Lung (tissue), 12 donors: Measurements from ENCODE around the gene ADD2. TPM values are rescaled to one million over a fixed set of nuclear protein-coding genes. Genes with fewer than 3 reads are reported as not detected.

ENCODE experiments used
- ATAC-seq: fragments of 200-7000 bp; cut with Tn5 transposase; one replicate; pipeline ENCODE4 v1.9.1; 2020; ENCODE audit warnings: moderate number of reproducible peaks; ENCODE audit not compliant: insufficient read depth, low FRiP score
- DNase-seq, 3 donors: peaks; one replicate each; pipeline ENCODE4 v3.0.0-alpha.2; 2013 to 2017
- H3K27ac ChIP-seq, 2 donors: one replicate each; pipeline ENCODE4 v1.5.1; 2013; ENCODE audit warnings: mild to moderate bottlenecking in 2 of 2, moderate library complexity in 2 of 2, control low read depth in 1 of 2, inconsistent platforms in 1 of 2, low read depth in 1 of 2, low read length in 1 of 2
- H3K27me3 ChIP-seq, 3 donors: one replicate each; pipeline ENCODE4 v1.5.1; 2013; ENCODE audit warnings: low read length in 2 of 3; ENCODE audit not compliant: control insufficient read depth in 3 of 3, insufficient read depth in 3 of 3
- H3K36me3 ChIP-seq, 4 donors: one replicate each; pipeline ENCODE4 v1.5.1; 2013; ENCODE audit warnings: low read length in 4 of 4, mild to moderate bottlenecking in 1 of 4, moderate library complexity in 1 of 4; ENCODE audit not compliant: control insufficient read depth in 4 of 4, insufficient read depth in 4 of 4
- H3K4me1 ChIP-seq, 5 donors: one replicate each; pipeline ENCODE4 v1.5.1; 2013; ENCODE audit warnings: low read length in 5 of 5, mild to moderate bottlenecking in 2 of 5, moderate library complexity in 1 of 5; ENCODE audit not compliant: control insufficient read depth in 5 of 5, insufficient read depth in 5 of 5
- H3K4me3 ChIP-seq: one replicate; pipeline ENCODE4 v1.5.1; 2013; ENCODE audit warnings: mild to moderate bottlenecking, control low read depth, moderate library complexity
- H3K9ac ChIP-seq, 2 donors: one replicate each; pipeline ENCODE4 v1.5.1; 2013; ENCODE audit warnings: low read length in 2 of 2, control low read depth in 1 of 2; ENCODE audit not compliant: insufficient read depth in 1 of 2
- H3K9me3 ChIP-seq, 4 donors: one replicate each; pipeline ENCODE4 v1.5.1; 2013; ENCODE audit warnings: low read length in 3 of 4, mild to moderate bottlenecking in 1 of 4, moderate library complexity in 1 of 4; ENCODE audit not compliant: control insufficient read depth in 4 of 4, insufficient read depth in 3 of 4
- CTCF ChIP-seq: IDR thresholded peaks from 2 replicates; pipeline ENCODE4 v1.5.1; 2012; ENCODE audit warnings: mild to moderate bottlenecking; ENCODE audit errors: control extremely low read depth, extremely low read depth
- WGBS, 2 donors: extraction: QIAGEN DNeasy Blood & Tissue Kit; methylation state at CpG; one replicate each; pipeline ENCODE4 v1.1.7; 2013; 5-methylcytosine and 5-hydroxymethylcytosine counted together
- polyA plus RNA-seq, 2 donors: library from polyadenylated mRNA; stranded (reverse); fragments of 200-250 nt; gene quantifications; one replicate each; pipeline ENCODE4 v1.2.1, GENCODE V29; 2013
- total RNA-seq, 2 donors: library from RNA; depleted of rRNA in 1 of 2; stranded (reverse); fragments of >200 nt in 1 of 2; gene quantifications; one replicate each; pipeline ENCODE4 v1.2.1, GENCODE V29; 2014 to 2021
- donor health status: control.
- donor health status: control.
- donor health status: Bipolar disorder and iron deficiency.
- donor health status: healthy.
- donor health status: DM: yes; HTN: yes; CAD: no.

ADD2 gene
- total and polyA plus RNA-seq, 4 donors: 0.35 to 5.9 (median 1.8) TPM

DNA sequence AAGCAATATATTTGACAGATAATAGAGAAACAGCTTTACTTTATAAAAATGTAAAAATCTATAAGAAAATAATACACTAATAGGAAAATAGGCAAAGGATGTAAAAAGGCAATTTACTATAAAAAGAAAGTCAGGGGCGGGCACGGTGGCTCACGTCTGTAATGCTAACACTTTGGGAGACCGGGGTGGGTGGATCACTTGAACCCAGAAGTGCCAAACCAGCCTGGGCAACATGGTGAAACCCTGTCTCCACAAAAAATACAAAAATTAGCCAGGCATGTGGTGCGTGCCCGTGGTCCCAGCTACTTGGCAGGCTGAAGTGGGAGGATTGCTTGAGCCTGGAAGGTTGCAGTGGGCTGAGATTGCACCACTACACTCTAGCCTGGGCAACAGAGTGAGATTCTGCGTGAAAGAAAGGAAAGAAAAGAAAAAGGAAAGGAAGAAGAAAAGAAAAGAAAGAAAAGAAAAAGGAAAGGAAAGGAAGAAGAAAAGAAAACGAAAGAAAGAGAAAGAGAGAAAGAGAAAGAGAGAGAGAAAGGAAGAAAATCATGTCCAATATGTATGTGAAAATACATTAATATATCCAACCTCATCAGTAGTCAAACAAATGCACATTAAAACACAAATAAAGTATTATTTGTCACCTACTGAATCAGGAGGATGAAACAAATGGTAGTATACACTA is 65.1 kb downstream of the ADD2 start:
- no peak overlapping the region for H3K27ac ChIP-seq
- H3K27me3 ChIP-seq: no peaks in the 10 kb centered on the region
- no peak for DNase-seq
- H3K9ac ChIP-seq: no peak overlapping the region
- H3K9me3 ChIP-seq: no peaks in the 10 kb centered on the region
- 87 to 94% methylated on average over 8 of the region's 8 CpGs for WGBS, 2 donors
- no peak overlapping the region for H3K4me3 ChIP-seq
- TF ChIP-seq CTCF: no peak
- H3K4me1 ChIP-seq: no peaks in the 10 kb centered on the region
- H3K36me3 ChIP-seq: no peaks in the 10 kb centered on the region
- no peak for ATAC-seq

- no peak for ATAC-seq
- no peak overlapping the region for H3K9ac ChIP-seq
- 73 to 75% methylated on average over 3 of the region's 3 CpGs for WGBS, 2 donors
Measured at GRCh38 chr2:70698847-70699246, 69.2 kb downstream of the ADD2 start.

GRCh38 chr2:70697603-70698383 is 70.2 kb downstream of the ADD2 start:
- TF ChIP-seq CTCF: no peak
- ATAC-seq: no peak
- Histone ChIP-seq H3K27me3 (no peaks in the 10 kb centered on the region), H3K9ac (no peak overlapping the region), H3K4me3 (no peak overlapping the region), H3K36me3 (no peaks in the 10 kb centered on the region), H3K4me1 (no peaks in the 10 kb centered on the region), H3K9me3 (no peaks in the 10 kb centered on the region), H3K27ac (no peak overlapping the region)
- 93% methylated on average over 12 of the region's 12 CpGs for WGBS, 2 donors
- DNase-seq: no peak

More at GRCh38 chr2:70698847-70699246, 69.2 kb downstream of the ADD2 start:
- no peaks in the 10 kb centered on the region for H3K9me3 ChIP-seq
- no peaks in the 10 kb centered on the region for H3K27me3 ChIP-seq
- no peak for DNase-seq
- H3K36me3 ChIP-seq: no peaks in the 10 kb centered on the region
- no peak overlapping the region for H3K4me3 ChIP-seq
- TF ChIP-seq CTCF: no peak
- H3K27ac ChIP-seq: no peak overlapping the region
- no peaks in the 10 kb centered on the region for H3K4me1 ChIP-seq
